HepG2 (cell line): Measurements from ENCODE around the gene KLC4. TPM values are rescaled to one million over a fixed set of nuclear protein-coding genes. Genes with fewer than 3 reads are reported as not detected.

ENCODE experiments used
- ARID2 ChIP-seq: sonication (generic); formaldehyde crosslinking; IDR thresholded peaks from 2 replicates; pipeline ENCODE4 v1.8.1; 2022; ENCODE audit warnings: mild to moderate bottlenecking, missing genetic modification reagents, borderline replicate concordance
- ATM ChIP-seq: fragments of 450-650 bp; IDR thresholded peaks from 2 replicates; pipeline ENCODE4 v1.7.1; 2017; ENCODE audit warnings: mild to moderate bottlenecking, borderline replicate concordance
- DNMT3B ChIP-seq: conservative IDR thresholded peaks from 2 replicates; pipeline ENCODE4 v1.6.1; 2016; ENCODE audit warnings: missing biosample characterization, control low read depth
- FOSL2 ChIP-seq: sonication (generic); formaldehyde crosslinking; IDR thresholded peaks from 2 replicates; pipeline ENCODE4 v1.4.0; 2020; ENCODE audit warnings: missing genetic modification reagents
- HDAC1 ChIP-seq: sonication (generic); formaldehyde crosslinking; IDR thresholded peaks from 2 replicates; pipeline ENCODE4 v1.5.1; 2020; ENCODE audit warnings: mild to moderate bottlenecking, missing genetic modification reagents
- PRMT3 ChIP-seq: sonication (generic); formaldehyde crosslinking; IDR thresholded peaks from 2 replicates; pipeline ENCODE4 v1.8.1; 2022; ENCODE audit warnings: low read depth, mild to moderate bottlenecking, moderate library complexity, missing genetic modification reagents, borderline replicate concordance
- RFX3 ChIP-seq: IDR thresholded peaks from 2 replicates; pipeline ENCODE4 v1.6.1; 2016; ENCODE audit warnings: missing biosample characterization, missing genetic modification reagents
- RXRA ChIP-seq: sonication (generic); formaldehyde crosslinking; IDR thresholded peaks from 2 replicates; pipeline ENCODE4 v1.5.1; 2020; ENCODE audit warnings: missing genetic modification reagents
- XRCC5 ChIP-seq: fragments of 200-400 bp; formaldehyde crosslinking; optimal IDR thresholded peaks from 2 replicates; pipeline ENCODE3; 2017; ENCODE audit warnings: mild to moderate bottlenecking, low read length
- ZBTB38 ChIP-seq: sonication (generic); formaldehyde crosslinking; IDR thresholded peaks from 2 replicates; pipeline ENCODE4 v1.5.1; 2020; ENCODE audit warnings: mild to moderate bottlenecking, missing genetic modification reagents
- ZNF124 ChIP-seq: sonication (generic); formaldehyde crosslinking; IDR thresholded peaks from 2 replicates; pipeline ENCODE4 v1.4.0; 2020; ENCODE audit warnings: missing genetic modification reagents
- ZNF230 ChIP-seq: sonication (generic); formaldehyde crosslinking; IDR thresholded peaks from 2 replicates; pipeline ENCODE4 v1.4.0; 2020; ENCODE audit warnings: mild to moderate bottlenecking, missing genetic modification reagents
- ZNF543 ChIP-seq: sonication (generic); formaldehyde crosslinking; IDR thresholded peaks from 2 replicates; pipeline ENCODE4 v1.4.0; 2020; ENCODE audit warnings: mild to moderate bottlenecking, missing genetic modification reagents
- ZNF616 ChIP-seq: sonication (generic); formaldehyde crosslinking; IDR thresholded peaks from 2 replicates; pipeline ENCODE4 v1.5.0; 2020; ENCODE audit warnings: low read depth, mild to moderate bottlenecking, missing genetic modification reagents
- ZNF703 ChIP-seq: sonication (generic); formaldehyde crosslinking; IDR thresholded peaks from 2 replicates; pipeline ENCODE4 v1.5.1; 2020; ENCODE audit warnings: missing genetic modification reagents, mild to moderate bottlenecking, moderate library complexity, borderline replicate concordance
- ZNF720 ChIP-seq: sonication (generic); formaldehyde crosslinking; IDR thresholded peaks from 2 replicates; pipeline ENCODE4 v1.4.0; 2020; ENCODE audit warnings: missing genetic modification reagents
- ZNF782 ChIP-seq: sonication (generic); formaldehyde crosslinking; IDR thresholded peaks from 2 replicates; pipeline ENCODE4 v1.4.0; 2020; ENCODE audit warnings: missing genetic modification reagents, mild to moderate bottlenecking, borderline replicate concordance
- polyA plus RNA-seq, 8 experiments: library from polyadenylated mRNA; depleted of rRNA in 3 of 8; stranded (reverse) in 7 of 8; unstranded in 1 of 8; fragments of >200 nt; fragmentation: Illumina TruSeq in 4 of 8; extraction: Trizol in 4 of 8; gene quantifications; 2 replicates each; pipeline versions ENCODE4 v1.2.1 to v1.2.3, GENCODE V29; 2011 to 2016; ENCODE audit warnings: low read depth in 4 of 8, missing spikeins in 1 of 8, mixed read lengths in 1 of 8; ENCODE audit not compliant: insufficient read depth in 1 of 8
- total RNA-seq, 5 experiments: library from RNA; depleted of rRNA; stranded (reverse); fragments of >200 nt; fragmentation: Illumina TruSeq; extraction: Trizol; gene quantifications; 2 replicates each; pipeline ENCODE4 v1.2.3, GENCODE V29; 2016; ENCODE audit warnings: low read depth in 1 of 5
- TF ChIP-seq, protein P1 (sequence below): sonication (generic); formaldehyde crosslinking; IDR thresholded peaks from 2 replicates; pipeline ENCODE4 v1.5.0; 2020; ENCODE audit warnings: mild to moderate bottlenecking, missing genetic modification reagents
- TF ChIP-seq, protein P2 (sequence below): sonication (generic); formaldehyde crosslinking; IDR thresholded peaks from 2 replicates; pipeline ENCODE4 v1.5.1; 2020; ENCODE audit warnings: mild to moderate bottlenecking, missing genetic modification reagents, moderate library complexity
- TF ChIP-seq, protein P3 (sequence below): sonication (generic); formaldehyde crosslinking; conservative IDR thresholded peaks from 2 replicates; pipeline ENCODE4 v1.5.0; 2020; ENCODE audit warnings: missing genetic modification reagents
- TF ChIP-seq, protein P4 (sequence below): sonication (generic); formaldehyde crosslinking; IDR thresholded peaks from 2 replicates; pipeline ENCODE4 v1.8.1; 2023; ENCODE audit warnings: mild to moderate bottlenecking, missing genetic modification reagents

Gene KLC4
- total and polyA plus RNA-seq, 2 of the 13 experiments (the other 11 are each of a cell fraction or from before 2014, with no cell fraction given) = 45.4 to 70.4 TPM

DNA sequence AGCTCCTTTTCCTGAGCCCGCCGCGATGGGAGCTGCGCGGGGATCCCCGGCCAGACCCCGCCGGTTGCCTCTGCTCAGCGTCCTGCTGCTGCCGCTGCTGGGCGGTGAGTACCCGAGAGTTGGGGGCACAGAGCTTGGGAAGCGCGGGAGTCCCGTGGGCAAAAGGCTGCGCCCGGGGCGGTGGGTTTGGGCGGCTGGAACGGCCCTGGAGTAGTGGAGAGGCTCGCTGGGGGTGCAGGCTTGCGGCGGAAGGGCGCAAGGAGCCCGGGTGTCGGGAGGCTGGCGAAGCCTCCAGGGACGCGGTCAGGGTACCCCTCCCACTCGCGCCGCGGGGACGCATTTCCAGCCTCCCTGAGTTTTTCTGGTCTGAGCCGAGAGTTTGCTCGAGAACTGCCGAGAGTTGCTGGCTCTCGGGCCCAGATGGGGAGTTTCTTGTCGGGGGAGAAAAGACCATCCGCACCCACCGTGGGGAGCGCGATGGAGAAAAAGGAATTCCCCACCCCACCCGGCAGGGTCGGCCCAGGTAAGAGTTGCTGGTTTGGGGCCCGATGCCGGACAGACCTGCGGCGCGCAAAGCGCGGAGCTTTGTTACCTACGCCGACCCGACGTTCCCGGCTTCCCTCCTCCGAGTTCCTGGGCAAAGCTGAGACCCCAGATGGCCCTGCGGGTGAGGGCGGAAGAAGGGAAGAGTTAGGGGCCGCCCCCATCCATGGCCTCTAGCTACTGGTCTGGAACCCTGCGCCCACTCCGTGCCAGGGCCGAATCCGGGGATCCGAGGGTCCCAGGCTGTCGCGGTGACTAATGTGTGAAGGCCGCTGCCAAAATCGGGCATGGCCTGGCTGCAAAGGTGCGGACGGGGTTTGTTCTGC lies 17.3 kb downstream of the KLC4 start (continued):
- TF ChIP-seq, protein P1, sequence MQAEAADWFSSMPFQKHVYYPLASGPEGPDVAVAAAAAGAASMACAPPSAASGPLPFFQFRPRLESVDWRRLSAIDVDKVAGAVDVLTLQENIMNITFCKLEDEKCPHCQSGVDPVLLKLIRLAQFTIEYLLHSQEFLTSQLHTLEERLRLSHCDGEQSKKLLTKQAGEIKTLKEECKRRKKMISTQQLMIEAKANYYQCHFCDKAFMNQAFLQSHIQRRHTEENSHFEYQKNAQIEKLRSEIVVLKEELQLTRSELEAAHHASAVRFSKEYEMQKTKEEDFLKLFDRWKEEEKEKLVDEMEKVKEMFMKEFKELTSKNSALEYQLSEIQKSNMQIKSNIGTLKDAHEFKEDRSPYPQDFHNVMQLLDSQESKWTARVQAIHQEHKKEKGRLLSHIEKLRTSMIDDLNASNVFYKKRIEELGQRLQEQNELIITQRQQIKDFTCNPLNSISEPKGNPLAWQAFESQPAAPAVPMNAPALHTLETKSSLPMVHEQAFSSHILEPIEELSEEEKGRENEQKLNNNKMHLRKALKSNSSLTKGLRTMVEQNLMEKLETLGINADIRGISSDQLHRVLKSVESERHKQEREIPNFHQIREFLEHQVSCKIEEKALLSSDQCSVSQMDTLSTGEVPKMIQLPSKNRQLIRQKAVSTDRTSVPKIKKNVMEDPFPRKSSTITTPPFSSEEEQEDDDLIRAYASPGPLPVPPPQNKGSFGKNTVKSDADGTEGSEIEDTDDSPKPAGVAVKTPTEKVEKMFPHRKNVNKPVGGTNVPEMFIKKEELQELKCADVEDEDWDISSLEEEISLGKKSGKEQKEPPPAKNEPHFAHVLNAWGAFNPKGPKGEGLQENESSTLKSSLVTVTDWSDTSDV (CRISPR knock-in tag) = peak; percentile 83
- TF ChIP-seq ZNF124 (CRISPR knock-in tag) (0 out of 2 replicates have a peak, but pooled peaks have one; percentile 14), ZNF703 (CRISPR knock-in tag) (peak; percentile 88), ZNF616 (0 out of 2 replicates have a peak, but pooled peaks have one; percentile 20), FOSL2 (CRISPR knock-in tag) (peak; percentile 71), RXRA (CRISPR knock-in tag) (peak; percentile 43; the same call in 1 of the 2 replicates), ZBTB38 (CRISPR knock-in tag) (no peak), ZNF230 (CRISPR knock-in tag) (peak; percentile 80; the same call in 1 of the 2 replicates), HDAC1 (CRISPR knock-in tag) (peak; percentile 78), ZNF720 (CRISPR knock-in tag) (no peak), ATM (no peak), ZNF543 (CRISPR knock-in tag) (peak; percentile 84; the same call in 1 of the 2 replicates), PRMT3 (no peak), ARID2 (peak; percentile 60; the same call in 1 of the 2 replicates), RFX3 (CRISPR knock-in tag) (no peak), DNMT3B (0 out of 2 replicates have a peak, but pooled peaks have one; percentile 63), XRCC5 (peak; percentile 57), ZNF782 (CRISPR knock-in tag) (peak; percentile 63)
- TF ChIP-seq, protein P2, sequence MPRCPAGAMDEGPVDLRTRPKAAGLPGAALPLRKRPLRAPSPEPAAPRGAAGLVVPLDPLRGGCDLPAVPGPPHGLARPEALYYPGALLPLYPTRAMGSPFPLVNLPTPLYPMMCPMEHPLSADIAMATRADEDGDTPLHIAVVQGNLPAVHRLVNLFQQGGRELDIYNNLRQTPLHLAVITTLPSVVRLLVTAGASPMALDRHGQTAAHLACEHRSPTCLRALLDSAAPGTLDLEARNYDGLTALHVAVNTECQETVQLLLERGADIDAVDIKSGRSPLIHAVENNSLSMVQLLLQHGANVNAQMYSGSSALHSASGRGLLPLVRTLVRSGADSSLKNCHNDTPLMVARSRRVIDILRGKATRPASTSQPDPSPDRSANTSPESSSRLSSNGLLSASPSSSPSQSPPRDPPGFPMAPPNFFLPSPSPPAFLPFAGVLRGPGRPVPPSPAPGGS (CRISPR knock-in tag) = no peak; the same call in none of the 2 replicates
- TF ChIP-seq, protein P3, sequence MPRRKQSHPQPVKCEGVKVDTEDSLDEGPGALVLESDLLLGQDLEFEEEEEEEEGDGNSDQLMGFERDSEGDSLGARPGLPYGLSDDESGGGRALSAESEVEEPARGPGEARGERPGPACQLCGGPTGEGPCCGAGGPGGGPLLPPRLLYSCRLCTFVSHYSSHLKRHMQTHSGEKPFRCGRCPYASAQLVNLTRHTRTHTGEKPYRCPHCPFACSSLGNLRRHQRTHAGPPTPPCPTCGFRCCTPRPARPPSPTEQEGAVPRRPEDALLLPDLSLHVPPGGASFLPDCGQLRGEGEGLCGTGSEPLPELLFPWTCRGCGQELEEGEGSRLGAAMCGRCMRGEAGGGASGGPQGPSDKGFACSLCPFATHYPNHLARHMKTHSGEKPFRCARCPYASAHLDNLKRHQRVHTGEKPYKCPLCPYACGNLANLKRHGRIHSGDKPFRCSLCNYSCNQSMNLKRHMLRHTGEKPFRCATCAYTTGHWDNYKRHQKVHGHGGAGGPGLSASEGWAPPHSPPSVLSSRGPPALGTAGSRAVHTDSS (CRISPR knock-in tag) = 0 out of 2 replicates have a peak, but pooled peaks have one; percentile 9
- TF ChIP-seq, protein P4, sequence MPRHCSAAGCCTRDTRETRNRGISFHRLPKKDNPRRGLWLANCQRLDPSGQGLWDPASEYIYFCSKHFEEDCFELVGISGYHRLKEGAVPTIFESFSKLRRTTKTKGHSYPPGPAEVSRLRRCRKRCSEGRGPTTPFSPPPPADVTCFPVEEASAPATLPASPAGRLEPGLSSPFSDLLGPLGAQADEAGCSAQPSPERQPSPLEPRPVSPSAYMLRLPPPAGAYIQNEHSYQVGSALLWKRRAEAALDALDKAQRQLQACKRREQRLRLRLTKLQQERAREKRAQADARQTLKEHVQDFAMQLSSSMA (CRISPR knock-in tag) = peak; percentile 76; the same call in 1 of the 2 replicates
